ENCODE data around the gene GBA3.

DNA sequence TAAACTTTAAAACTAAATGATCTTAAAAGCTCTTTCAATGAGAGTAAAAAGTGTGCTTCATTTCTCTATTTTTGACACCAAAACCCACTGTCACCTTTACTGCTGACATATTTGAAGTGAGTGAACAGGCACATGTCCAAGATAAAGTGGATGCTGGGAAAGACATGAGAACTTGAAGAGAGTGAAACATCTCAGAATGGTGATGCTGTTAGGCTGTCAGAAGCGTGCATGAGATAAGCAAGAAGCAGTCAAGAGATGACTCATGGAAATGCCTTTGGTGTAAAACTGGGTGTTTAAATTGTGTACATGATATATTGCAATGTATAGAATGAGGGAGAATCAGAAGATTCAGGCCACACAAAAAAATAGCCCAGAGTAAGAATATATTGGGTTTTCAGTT lies 21.8 kb upstream of the GBA3 start:
- TF ChIP-seq, protein P1, sequence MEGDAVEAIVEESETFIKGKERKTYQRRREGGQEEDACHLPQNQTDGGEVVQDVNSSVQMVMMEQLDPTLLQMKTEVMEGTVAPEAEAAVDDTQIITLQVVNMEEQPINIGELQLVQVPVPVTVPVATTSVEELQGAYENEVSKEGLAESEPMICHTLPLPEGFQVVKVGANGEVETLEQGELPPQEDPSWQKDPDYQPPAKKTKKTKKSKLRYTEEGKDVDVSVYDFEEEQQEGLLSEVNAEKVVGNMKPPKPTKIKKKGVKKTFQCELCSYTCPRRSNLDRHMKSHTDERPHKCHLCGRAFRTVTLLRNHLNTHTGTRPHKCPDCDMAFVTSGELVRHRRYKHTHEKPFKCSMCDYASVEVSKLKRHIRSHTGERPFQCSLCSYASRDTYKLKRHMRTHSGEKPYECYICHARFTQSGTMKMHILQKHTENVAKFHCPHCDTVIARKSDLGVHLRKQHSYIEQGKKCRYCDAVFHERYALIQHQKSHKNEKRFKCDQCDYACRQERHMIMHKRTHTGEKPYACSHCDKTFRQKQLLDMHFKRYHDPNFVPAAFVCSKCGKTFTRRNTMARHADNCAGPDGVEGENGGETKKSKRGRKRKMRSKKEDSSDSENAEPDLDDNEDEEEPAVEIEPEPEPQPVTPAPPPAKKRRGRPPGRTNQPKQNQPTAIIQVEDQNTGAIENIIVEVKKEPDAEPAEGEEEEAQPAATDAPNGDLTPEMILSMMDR (IDR thresholded peaks at IDR 0.05; ENCODE audit: control extremely low read depth in 1 of 3, insufficient read depth in 1 of 3, low read depth in 1 of 3, low read length in 3 of 3): no peak
- TF ChIP-seq TBP (IDR thresholded peaks at IDR 0.05; ENCODE audit: low read depth, low read length): no peak
